Ishikawa (cell line): Measurements from ENCODE around the gene ZDHHC24.
A peak's percentile ranks its signal among the peaks of the same experiment; 100 is the strongest.

ENCODE experiments used
- CEBPB ChIP-seq: IDR thresholded peaks from 2 replicates; pipeline ENCODE4 v1.6.1; 2012
- EP300 ChIP-seq: IDR thresholded peaks from 2 replicates; pipeline ENCODE4 v1.6.1; 2012; ENCODE audit warnings: borderline replicate concordance
- FOXM1 ChIP-seq: IDR thresholded peaks from 2 replicates; pipeline ENCODE4 v1.6.1; 2012; ENCODE audit warnings: low read depth, borderline replicate concordance
- NFIC ChIP-seq: IDR thresholded peaks from 2 replicates; pipeline ENCODE4 v1.6.1; 2012
- RAD21 ChIP-seq: IDR thresholded peaks from 2 replicates; pipeline ENCODE4 v1.6.1; 2012; ENCODE audit warnings: low read depth
- TCF12 ChIP-seq: IDR thresholded peaks from 2 replicates; pipeline ENCODE4 v1.6.1; 2012; ENCODE audit warnings: low read depth
- YY1 ChIP-seq: IDR thresholded peaks from 2 replicates; pipeline ENCODE4 v1.6.1; 2012; ENCODE audit warnings: low read depth
- ZBTB7A ChIP-seq: IDR thresholded peaks from 2 replicates; pipeline ENCODE4 v1.6.1; 2012; ENCODE audit warnings: low read depth
- TF ChIP-seq, protein P1 (sequence below): IDR thresholded peaks from 2 replicates; pipeline ENCODE4 v1.6.1; 2012
- TF ChIP-seq, protein P2 (sequence below): IDR thresholded peaks from 2 replicates; pipeline ENCODE4 v1.6.1; 2012; ENCODE audit warnings: low read depth, mild to moderate bottlenecking

DNA sequence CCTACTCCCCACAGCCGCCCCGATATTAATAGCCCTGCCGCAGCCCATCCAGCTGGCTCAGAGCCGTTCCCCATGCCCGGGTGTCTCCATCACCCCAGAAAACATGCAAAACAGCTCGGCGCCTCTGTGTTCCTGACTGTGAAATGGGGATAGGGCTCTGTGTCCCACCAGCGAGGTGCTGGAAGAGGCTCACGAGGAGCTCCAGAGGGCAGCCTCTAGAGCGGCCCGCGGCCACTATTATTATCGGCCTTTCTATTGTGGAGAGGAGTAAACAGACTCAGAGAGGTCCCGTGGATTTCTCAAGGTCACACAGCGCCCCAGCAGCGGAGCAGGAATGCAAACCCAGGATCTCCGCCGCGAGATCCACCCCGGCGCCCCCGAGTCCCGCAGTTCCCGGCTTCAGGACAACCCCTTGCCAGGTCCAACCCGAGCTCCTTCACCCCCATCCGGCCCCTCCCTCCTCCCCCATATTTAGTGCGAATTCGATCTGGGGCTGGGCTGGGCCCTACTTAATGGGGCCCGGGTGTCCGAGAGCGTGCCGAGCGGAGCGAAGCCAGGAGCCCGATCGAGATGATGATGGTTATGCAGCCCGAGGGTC lies 619 bp upstream of the ZDHHC24 start, which contains the start of gene ACTN3:
- TF ChIP-seq YY1 = 0 out of 2 replicates have a peak, but pooled peaks have one; percentile 10
- TF ChIP-seq TCF12 = no peak
- no peak for TF ChIP-seq RAD21
- TF ChIP-seq NFIC = no peak
- no peak for TF ChIP-seq CEBPB
- no peak for TF ChIP-seq EP300
- TF ChIP-seq ZBTB7A = no peak; the same call in 1 of the 2 replicates
- no peak for TF ChIP-seq FOXM1
- TF ChIP-seq, protein P1, sequence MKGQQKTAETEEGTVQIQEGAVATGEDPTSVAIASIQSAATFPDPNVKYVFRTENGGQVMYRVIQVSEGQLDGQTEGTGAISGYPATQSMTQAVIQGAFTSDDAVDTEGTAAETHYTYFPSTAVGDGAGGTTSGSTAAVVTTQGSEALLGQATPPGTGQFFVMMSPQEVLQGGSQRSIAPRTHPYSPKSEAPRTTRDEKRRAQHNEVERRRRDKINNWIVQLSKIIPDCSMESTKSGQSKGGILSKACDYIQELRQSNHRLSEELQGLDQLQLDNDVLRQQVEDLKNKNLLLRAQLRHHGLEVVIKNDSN = no peak
- TF ChIP-seq, protein P2, sequence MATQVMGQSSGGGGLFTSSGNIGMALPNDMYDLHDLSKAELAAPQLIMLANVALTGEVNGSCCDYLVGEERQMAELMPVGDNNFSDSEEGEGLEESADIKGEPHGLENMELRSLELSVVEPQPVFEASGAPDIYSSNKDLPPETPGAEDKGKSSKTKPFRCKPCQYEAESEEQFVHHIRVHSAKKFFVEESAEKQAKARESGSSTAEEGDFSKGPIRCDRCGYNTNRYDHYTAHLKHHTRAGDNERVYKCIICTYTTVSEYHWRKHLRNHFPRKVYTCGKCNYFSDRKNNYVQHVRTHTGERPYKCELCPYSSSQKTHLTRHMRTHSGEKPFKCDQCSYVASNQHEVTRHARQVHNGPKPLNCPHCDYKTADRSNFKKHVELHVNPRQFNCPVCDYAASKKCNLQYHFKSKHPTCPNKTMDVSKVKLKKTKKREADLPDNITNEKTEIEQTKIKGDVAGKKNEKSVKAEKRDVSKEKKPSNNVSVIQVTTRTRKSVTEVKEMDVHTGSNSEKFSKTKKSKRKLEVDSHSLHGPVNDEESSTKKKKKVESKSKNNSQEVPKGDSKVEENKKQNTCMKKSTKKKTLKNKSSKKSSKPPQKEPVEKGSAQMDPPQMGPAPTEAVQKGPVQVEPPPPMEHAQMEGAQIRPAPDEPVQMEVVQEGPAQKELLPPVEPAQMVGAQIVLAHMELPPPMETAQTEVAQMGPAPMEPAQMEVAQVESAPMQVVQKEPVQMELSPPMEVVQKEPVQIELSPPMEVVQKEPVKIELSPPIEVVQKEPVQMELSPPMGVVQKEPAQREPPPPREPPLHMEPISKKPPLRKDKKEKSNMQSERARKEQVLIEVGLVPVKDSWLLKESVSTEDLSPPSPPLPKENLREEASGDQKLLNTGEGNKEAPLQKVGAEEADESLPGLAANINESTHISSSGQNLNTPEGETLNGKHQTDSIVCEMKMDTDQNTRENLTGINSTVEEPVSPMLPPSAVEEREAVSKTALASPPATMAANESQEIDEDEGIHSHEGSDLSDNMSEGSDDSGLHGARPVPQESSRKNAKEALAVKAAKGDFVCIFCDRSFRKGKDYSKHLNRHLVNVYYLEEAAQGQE = no peak
